Midbrain (tissue), 1 donor: Measurements from ENCODE around the gene TMPRSS13.

ENCODE experiments used
- DNase-seq: peaks from one replicate; lab custom pipeline; 2025; lab: John Stamatoyannopoulos, UW

TMPRSS13 gene

DNA sequence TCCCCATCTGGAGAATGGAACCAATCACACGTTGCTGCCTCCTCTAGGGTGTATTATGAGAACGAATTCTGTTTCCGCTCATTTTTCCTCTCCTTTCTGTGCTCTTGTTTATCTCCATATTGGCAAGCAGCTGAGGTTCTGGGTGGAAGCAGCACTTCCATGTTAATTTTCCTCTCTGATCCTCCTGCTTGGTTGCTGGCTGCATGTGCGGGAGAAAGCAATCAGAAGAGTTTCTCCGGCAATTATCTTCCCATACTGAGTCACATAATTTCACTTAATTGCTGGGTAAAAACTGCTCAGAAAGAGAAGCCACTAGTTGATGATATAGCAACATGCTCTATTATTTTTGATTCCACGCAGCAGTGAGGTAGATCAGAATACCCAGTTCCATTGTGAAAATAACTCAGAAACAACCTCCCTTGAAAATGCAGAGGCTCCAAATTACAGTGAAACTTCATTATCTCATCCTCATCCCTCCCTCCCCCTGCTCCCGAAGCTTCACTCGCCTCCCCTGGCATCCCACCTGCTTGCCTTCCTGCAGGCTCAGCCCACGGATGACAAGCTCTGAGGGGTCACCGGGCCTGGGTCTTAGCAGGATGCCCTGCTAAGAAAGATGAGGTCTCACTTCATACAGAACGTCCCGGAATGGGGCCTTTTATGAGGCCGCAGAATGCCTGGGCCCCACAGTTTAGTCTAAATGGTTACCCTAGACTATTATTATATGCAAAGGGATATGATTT, 73.1 kb downstream of the TMPRSS13 start:
- DNase-seq, result no peak

GRCh38 chr11:117855186-117855845, 73.9 kb downstream of the TMPRSS13 start:
- DNase-seq, result no peak

DNA sequence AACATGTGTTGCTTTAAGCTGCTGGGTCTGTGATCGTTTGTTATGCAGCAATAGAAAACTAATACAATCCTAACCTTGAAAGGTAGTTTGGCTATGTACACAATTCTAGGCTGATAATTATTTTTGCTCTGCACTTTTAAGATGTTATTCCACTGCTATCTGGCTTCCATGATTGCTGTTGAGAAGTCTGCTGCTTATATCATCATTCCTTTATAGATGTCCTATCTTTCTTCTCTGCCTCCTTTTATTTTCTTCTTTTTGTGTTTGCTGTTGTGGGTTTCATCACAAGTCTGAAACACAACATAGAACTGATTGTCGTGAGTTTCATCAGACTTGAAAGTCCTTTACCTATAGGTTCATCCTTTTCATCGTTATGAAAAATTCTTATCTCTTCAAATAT, 76.9 kb downstream of the TMPRSS13 start:
- no peak for DNase-seq

DNA sequence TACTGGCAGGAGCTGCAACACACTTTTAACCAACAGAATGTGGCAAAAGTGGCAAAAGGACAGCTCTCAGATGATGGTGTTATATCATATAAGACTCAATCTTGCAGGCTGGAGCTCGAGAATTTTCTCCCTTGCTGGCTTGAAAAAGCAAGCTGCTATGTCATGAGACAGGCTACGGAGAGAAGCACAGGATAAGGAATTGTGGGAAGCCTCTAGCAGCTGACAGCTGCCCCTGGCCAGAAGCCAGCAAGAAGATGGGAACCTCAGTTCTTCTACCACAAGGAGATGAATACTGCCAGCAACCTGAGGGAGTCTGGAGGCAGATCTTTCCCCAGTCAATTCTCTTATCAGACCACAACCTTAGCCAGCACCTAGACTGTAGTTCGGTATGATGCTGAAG, 77.3 kb downstream of the TMPRSS13 start:
- peak; percentile 6 for DNase-seq

DNA sequence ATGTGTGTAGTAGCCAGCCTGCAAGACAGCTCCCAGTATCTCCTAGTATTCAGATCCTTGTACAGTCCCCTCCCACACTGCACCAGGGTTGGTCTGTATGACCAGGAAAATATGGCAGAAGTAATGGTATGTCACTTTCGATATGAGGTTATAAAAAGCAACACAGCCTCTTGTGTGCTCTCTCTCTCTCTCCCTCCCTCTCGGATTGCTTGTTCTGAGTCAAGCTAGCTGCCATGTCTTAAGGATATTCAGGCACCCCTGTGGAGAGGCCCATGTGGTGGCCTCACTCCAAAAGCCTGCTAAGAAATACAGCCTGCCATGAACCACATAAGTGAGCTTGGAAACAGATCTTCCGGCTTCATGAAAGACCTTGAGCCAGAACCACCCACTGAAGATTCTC, 78.1 kb downstream of the TMPRSS13 start:
- no peak for DNase-seq
